Measurements from ENCODE around the gene CHST12. TPM values are rescaled to one million over a fixed set of nuclear protein-coding genes. Genes with fewer than 3 reads are reported as not detected.
"Not testable (repeated sequence)": the region's sequence is repeated elsewhere in the genome, so short reads cannot be mapped to it uniquely, and the experiment has no call there.

CHST12 gene
- polyA plus RNA-seq, 4 donors: 8.3 to 13.9 (median 11.4) TPM

DNA sequence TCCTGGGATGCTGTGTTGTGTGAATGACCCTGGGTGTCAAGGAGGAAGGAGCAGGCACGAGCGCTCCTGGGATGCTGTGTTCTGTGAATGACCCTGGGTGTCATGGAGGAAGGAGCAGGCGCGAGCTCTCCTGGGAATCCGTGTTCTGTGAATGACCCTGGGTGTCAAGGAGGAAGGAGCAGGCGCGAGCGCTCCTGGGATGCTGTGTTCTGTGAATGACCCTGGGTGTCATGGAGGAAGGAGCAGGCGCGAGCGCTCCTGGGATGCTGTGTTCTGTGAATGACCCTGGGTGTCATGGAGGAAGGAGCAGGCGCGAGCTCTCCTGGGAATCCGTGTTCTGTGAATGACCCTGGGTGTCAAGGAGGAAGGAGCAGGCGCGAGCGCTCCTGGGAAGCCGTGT, 25.9 kb upstream of the CHST12 start:
- DNase-seq (ENCODE audit: low read depth in 4 of 4, low spot score in 3 of 4): not testable (repeated sequence)

GRCh38 chr7:2378125-2378524, 25.3 kb upstream of the CHST12 start:
- not testable (repeated sequence) for DNase-seq (ENCODE audit: low read depth in 4 of 4, low spot score in 3 of 4)

- no peak for DNase-seq (ENCODE audit: low read depth in 4 of 4, low spot score in 3 of 4)
These were observed 24.2 kb upstream of the CHST12 start for GRCh38 chr7:2379161-2379560.

DNA sequence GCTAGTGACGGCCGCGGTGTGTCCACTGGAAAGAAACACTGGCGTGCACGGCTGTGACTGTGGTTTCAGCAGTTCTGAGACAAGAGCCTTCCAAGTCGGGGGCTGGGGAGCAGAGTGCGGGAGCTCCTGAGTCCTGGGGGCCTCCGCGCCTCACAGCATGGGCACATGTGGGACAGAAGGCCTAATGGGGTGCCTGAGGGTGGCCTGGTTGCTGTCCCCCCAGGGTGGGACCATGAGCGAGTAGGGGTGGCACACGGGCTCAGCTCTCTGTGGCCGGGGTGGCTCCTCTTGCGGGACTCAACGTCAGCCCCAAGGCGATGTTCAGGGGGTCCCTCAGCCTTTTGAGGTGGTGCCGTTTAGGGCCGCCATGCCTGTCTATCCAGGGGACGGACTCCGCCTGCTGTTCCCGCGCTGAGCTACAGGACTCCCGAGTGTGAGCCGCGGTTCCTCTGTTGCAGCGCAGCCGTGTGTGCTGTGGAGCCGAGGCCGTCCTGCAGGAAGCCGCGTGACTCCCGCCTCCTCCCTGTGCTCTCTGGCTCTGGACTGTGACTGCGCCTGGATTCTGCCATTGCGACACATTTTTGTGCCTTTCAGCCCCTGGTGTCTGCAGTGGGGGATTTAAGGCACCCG, 23.5 kb upstream of the CHST12 start:
- no peak for DNase-seq (ENCODE audit: low read depth in 4 of 4, low spot score in 3 of 4)

- DNase-seq (ENCODE audit: low read depth in 4 of 4, low spot score in 3 of 4): no peak
These were observed 22.9 kb upstream of the CHST12 start for GRCh38 chr7:2380461-2380860.

GRCh38 chr7:2381227-2381626, 22.2 kb upstream of the CHST12 start:
- DNase-seq (ENCODE audit: low read depth in 4 of 4, low spot score in 3 of 4): no peak

DNA sequence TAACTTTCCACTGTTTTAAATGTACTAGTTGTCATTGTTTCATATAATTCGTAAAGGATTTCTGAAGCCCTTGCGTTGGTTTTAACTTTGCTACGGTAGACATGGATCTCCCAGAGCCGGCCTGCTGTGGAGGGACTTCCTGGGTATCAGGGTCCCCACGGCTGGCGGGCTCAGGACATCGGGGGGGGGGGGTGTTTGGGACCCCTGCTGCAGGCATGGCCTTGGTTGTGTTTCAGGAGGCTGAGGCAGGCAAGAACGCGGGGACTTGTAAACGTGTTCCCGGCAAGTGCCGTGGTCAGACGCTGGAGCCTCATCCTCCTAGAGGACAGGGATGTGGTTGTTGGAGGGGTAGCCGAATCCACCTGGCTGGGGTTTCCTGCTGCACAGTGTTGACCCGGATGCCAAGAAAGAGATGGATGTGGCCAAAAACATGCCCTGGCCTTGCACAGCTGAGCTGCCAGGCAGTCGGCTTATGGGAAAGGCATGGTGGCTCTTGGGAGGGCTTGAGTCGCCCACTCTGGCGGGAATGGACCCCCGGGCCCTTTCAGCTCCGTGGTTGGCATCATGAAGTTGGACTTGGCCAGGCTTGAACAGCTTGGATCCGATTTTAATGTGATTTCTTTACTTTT, 21.4 kb upstream of the CHST12 start:
- DNase-seq (ENCODE audit: low read depth in 4 of 4, low spot score in 3 of 4): no peak

GRCh38 chr7:2383543-2384274, 19.7 kb upstream of the CHST12 start:
- no peak for DNase-seq (ENCODE audit: low read depth in 4 of 4, low spot score in 3 of 4)

DNA sequence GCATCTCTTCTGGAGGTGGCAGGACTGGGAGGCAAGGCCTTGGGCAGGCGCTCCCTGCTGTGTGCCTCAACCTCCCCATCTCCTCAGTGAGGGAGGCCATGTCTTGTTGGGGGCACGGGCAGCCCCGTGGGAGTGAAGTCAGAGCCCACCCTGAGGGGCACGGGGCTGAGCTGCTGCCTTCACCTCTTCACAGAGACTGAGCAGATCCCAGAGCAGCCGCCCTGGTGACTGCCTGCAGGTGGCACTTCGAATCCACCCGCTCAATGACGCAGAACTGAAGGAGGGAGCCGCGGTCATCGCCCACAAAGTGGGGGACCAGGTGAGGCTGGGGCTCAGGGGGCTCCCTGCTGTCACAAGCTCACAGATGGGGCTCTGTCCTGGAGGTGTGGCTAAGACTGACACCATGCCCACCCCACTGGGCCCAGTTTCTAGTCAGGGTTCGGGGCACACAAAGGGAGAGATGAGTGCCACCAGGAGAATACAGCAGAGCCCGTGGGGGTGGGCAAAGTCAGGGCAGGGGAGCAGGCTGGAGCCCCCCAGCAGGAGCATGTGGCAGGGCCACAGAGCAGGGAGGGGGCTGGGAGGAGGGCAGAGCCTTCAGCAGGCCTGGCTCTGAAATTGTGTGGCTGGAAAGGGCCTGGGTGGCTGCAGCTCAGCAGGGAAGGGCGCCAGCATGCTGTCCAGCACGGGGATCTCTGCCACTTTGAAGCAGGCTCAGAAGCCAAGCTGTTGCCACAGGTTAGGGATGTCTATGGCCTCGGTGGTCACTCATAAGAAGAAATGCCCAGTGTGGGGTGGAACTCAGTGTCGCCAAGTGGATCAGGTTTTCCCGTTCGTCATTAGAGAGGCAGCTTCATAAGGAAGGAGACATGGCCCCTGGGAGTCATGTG, 18.8 kb upstream of the CHST12 start:
- DNase-seq (ENCODE audit: low read depth in 4 of 4, low spot score in 3 of 4): no peak

DNA sequence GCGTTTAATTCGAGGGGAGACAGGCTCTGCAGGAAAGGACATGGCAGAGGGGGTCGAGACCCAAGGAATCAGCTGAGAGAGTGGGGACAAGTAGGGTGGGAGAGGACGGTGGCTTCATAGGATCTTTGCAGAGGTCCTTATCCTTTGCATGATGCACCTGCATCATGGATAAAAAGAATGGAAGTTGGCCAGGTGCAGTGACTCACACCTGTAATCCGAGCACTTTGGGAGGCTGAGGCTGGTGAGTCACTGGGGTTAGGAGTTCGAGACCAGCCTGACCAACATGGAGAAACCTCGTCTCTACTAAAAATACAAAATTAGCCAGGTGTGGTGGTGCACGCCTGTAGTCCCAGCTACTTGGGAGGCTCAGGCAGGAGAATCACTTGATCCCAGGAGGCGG, 17.3 kb upstream of the CHST12 start:
- not testable (repeated sequence) for DNase-seq (ENCODE audit: low read depth in 4 of 4, low spot score in 3 of 4)

GRCh38 chr7:2386964-2387669, 16.3 kb upstream of the CHST12 start:
- no peak for DNase-seq (ENCODE audit: low read depth in 4 of 4, low spot score in 3 of 4)

GRCh38 chr7:2387897-2388636, 15.3 kb upstream of the CHST12 start:
- DNase-seq (ENCODE audit: low read depth in 4 of 4, low spot score in 3 of 4): no peak

DNA sequence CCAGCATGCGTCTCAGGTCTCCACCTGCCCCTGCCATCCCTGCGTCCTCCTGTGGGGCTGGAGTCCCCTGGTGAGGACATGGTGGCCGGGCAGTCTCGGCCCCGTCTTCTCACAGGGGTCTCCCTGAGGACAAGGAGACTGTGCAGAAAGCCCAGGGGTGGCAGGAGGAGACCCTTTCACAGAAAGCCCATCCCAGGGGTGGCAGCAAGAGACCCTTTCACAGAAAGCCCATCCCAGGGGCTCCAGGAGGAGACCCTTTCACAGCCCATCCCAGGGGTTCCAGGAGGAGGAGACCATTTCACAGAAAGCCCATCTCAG, 14.8 kb upstream of the CHST12 start:
- no peak for DNase-seq (ENCODE audit: low read depth in 4 of 4, low spot score in 3 of 4)

GRCh38 chr7:2390020-2390816, 13.2 kb upstream of the CHST12 start:
- DNase-seq (ENCODE audit: low read depth in 4 of 4, low spot score in 3 of 4): not testable (repeated sequence)

DNA sequence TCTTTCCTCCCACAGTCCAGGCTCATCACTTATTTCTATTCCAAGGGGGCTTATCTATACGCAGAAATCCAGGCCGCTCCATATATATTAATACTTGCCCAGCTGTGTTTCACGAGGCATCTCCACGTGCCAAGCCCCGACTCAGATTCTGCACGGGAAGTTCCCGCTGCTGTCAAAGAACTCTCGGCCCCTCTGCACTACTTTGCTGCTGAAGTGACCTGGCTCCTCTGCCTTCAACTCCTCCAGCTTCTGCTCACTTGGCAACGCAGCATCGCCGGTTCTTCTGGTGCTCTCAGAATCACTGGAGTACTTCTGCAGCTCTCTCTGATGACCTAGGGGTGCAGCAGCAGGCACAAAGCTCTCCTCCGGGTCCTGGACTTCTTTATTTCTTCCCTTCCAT, 9.7 kb upstream of the CHST12 start:
- DNase-seq (ENCODE audit: low read depth in 4 of 4, low spot score in 3 of 4): no peak

DNA sequence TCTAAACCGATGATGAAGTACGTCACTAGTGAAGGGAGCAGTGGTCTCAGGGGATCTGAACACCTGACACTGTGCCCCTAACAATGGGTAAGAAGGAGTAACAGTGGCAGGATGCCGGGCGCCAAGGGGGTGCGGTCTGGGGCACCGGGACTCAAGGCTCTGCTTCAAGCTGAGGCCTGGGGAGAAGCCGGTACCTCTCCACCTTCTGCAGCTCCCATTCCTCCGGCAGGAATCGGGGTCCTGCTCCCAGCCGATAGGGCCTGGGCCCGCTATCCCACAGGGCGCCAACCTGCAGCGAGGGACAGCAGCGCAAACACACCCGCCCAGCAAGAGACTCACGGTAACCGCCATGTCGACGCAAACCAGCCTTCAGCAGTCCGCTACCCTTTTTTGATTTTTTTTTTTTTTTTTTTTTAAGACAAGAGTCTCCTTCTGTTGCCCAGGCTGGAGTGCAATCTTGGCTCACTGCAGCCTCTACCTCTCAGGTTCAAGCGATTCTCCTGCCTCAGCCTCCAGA, 8.8 kb upstream of the CHST12 start:
- DNase-seq (ENCODE audit: low read depth in 4 of 4, low spot score in 3 of 4): no peak

- no peak for DNase-seq (ENCODE audit: low read depth in 4 of 4, low spot score in 3 of 4)
These were observed 4.9 kb upstream of the CHST12 start for GRCh38 chr7:2398506-2398905.

DNA sequence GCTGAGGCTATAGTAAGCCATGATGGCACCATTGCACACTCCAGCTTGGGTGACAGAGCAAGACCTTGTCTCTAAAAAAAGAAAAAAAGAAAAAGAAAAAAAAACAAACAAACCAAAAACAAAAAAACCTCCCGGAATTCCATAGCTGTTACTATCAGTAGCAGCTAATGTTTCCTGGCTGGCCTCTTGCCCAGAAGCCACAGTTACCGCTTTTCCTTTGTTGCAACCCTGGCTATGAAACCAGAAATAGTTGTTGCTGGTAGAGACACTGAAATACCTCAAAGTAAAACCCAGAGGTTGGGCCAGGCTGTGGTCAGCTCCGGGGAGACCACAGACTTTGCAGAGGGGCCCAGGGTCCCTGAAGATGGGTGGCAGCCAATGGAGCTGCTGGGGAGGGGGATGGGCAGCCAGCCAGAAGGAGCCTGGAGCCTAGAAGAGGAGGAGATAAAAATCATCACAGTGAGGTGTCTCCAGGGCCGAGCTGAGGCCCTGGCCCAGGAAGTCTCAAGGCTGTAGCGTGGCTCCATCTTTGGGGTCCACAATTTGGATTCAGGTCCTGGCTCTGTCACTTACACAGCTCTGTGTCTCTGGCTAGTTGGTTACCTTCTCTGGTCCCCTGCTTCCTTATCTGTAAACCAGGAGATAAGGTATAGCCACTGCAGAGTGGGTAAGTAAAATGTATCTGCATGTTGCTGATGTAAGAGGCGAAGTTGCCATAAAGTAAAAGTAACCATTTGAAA, 3.4 kb upstream of the CHST12 start:
- peak in 3 of 4 donors; percentile 64 to 75 (median 67) for DNase-seq (ENCODE audit: low read depth in 4 of 4, low spot score in 3 of 4)

All from left renal pelvis (tissue), 4 donors.